Choroid plexus epithelial cell (primary cell): Measurements from ENCODE around the gene HHIPL1.

ENCODE experiments used
- DNase-seq: peaks from one replicate; pipeline ENCODE4 v3.0.0-alpha.2; 2010; ENCODE audit warnings: low read depth
- H3K4me3 ChIP-seq: 2 replicates; pipeline ENCODE4 v1.5.1; 2011; ENCODE audit warnings: low read depth, mild to moderate bottlenecking, control low read depth, low read length, moderate library complexity
- TF ChIP-seq, protein P1 (sequence below): conservative IDR thresholded peaks from 2 replicates; pipeline ENCODE4 v1.5.1; 2011; ENCODE audit warnings: low read depth, mild to moderate bottlenecking, control low read depth, inconsistent platforms, low read length, moderate library complexity

The HHIPL1 gene

GRCh38 chr14:99664937-99665273 lies 20.0 kb downstream of the HHIPL1 start:
- TF ChIP-seq, protein P1, sequence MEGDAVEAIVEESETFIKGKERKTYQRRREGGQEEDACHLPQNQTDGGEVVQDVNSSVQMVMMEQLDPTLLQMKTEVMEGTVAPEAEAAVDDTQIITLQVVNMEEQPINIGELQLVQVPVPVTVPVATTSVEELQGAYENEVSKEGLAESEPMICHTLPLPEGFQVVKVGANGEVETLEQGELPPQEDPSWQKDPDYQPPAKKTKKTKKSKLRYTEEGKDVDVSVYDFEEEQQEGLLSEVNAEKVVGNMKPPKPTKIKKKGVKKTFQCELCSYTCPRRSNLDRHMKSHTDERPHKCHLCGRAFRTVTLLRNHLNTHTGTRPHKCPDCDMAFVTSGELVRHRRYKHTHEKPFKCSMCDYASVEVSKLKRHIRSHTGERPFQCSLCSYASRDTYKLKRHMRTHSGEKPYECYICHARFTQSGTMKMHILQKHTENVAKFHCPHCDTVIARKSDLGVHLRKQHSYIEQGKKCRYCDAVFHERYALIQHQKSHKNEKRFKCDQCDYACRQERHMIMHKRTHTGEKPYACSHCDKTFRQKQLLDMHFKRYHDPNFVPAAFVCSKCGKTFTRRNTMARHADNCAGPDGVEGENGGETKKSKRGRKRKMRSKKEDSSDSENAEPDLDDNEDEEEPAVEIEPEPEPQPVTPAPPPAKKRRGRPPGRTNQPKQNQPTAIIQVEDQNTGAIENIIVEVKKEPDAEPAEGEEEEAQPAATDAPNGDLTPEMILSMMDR, result no peak
- no peak for DNase-seq
- no peak overlapping the region for H3K4me3 ChIP-seq

DNA sequence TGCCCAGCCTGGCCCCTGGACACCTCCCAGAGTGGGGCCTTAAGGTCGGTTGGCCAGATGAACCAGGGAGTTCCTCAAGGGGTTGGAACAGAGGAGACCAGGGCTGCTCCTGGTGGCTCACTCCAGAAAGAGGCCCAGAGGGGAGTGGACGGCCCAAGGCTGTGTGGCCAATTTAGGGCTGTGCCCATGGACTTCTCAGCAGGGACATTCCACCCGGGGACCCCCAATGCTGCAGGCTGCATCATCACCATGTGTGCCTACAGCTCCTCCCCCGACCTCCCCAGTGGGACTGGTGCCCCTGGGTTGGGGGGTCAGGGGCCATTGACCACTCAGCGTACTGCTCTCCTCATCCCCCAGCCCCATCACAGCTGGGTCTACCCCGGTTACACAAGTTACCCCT lies 21.6 kb downstream of the HHIPL1 start:
- DNase-seq, result no peak
- TF ChIP-seq, protein P1, result no peak
- no peak overlapping the region for H3K4me3 ChIP-seq

GRCh38 chr14:99667045-99667444 lies 22.1 kb downstream of the HHIPL1 start:
- TF ChIP-seq, protein P1, result no peak
- no peak for DNase-seq
- no peak overlapping the region for H3K4me3 ChIP-seq

DNA sequence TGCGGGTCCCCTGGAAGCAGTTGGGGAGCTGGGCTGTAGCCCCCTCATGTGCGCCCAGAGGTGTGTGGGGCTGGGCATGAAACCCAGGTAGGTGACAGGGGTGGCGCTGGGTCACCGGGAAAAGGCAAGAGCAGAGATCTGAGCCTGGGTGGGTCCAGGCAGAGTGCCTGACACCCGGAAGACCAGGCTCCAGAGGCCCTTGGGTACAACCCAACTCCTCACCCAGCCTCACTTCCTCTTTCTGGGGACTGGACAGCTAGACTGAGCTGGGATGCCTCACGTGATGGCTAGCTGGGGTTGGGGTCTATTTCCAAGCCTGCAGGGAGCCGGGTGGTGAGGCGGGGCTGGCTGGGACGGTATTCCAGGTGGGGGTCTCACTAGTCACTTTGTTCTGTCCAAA lies 22.9 kb downstream of the HHIPL1 start:
- TF ChIP-seq, protein P1, result no peak
- DNase-seq, result no peak
- no peak overlapping the region for H3K4me3 ChIP-seq

- TF ChIP-seq, protein P1, result no peak
- no peak overlapping the region for H3K4me3 ChIP-seq
- no peak for DNase-seq
Measured at GRCh38 chr14:99668307-99669295, 23.7 kb downstream of the HHIPL1 start.

- no peak for DNase-seq
- no peak overlapping the region for H3K4me3 ChIP-seq
- TF ChIP-seq, protein P1, result no peak
Measured at GRCh38 chr14:99670361-99671234, 25.7 kb downstream of the HHIPL1 start.
